Right renal cortex interstitium (tissue), 3 donors: ENCODE results near the gene OPRPN. TPM values are rescaled to one million over a fixed set of nuclear protein-coding genes. Genes with fewer than 3 reads are reported as not detected.

Source experiments
- DNase-seq, 3 donors: peaks; one replicate each; pipeline ENCODE4 v3.0.0-alpha.2; 2013; ENCODE audit warnings: low read depth in 3 of 3, low spot score in 2 of 3
- polyA plus RNA-seq, 3 donors: library from polyadenylated mRNA; unstranded; fragments of 120-200 nt; gene quantifications; one replicate each; pipeline ENCODE4 v1.2.1, GENCODE V29; 2013; ENCODE audit not compliant: insufficient read length in 3 of 3

The OPRPN gene, protein sequence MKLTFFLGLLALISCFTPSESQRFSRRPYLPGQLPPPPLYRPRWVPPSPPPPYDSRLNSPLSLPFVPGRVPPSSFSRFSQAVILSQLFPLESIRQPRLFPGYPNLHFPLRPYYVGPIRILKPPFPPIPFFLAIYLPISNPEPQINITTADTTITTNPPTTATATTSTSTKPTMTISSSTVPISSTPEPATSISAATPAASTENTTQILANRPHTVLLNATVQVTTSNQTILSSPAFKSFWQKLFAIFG
- polyA plus RNA-seq = not detected

DNA sequence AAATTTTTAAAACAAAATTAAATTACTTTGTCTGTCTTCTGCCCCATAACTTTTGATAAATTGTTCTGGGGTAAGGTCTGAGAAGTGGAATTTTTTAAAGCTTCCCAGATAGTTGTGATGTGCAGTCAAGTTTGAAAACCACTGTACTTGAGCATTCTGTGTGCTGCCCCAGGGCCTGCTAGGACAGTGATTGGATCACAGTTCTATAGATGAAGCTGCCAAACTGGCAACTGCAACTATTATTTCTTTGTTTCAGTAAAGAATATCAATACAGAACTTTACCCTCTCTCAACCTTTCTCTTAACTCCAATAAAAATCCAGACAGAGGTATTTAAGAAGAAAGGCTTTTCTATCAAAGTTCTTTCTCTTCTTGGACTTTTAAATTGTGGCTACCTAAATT, at the start of gene OPRPN:
OPRPN (plus strand) TSS at position 361 of the 400 bp plus-strand sequence. CDS start 1,346 bp downstream, outside the sequence.
- no peak for DNase-seq

DNA sequence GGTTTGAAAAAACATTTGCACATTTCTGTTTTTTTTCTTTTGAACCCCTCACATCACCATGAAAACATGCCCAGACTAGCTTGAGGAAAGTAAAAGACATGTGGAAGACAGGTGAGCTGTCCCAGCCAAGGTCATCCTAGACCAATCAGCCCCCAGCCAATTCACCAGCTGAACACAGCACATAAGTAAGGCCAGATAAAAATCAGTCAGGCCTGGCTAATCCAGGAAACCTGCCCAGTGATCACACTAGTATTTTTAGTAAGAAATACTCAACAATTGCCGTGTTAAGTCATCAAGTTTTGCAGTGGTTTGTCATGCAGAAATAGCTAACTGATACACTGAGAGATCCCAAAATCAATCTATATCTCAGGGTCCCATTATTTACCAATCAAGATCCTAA, 41.6 kb upstream of the OPRPN start:
- DNase-seq = no peak

GRCh38 chr4:70359115-70359661, 38.6 kb upstream of the OPRPN start:
- no peak for DNase-seq

DNA sequence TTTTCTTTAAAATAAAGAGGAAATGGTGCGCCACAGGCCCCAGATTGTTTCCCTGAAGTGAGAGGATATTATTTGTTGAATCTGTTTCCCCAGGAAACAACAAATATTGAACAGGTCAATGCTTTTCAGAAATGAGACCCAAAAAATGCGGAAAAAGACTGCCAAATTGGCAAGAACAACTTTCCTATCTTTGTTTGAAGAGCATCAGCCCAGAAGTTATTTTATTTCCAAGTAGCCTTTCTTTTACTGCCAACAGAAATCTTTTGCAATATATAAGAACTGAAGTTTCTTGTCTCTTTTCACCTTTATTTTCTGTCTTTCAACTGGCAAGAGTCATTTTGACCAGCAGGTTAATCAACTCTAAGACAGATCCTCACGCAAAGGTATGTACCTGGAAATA, 37.3 kb upstream of the OPRPN start, which contains the start of gene SMR3A:
SMR3A (plus strand) TSS at position 301 of the 400 bp plus-strand sequence. CDS start 1,356 bp downstream, outside the sequence.
- DNase-seq = no peak

DNA sequence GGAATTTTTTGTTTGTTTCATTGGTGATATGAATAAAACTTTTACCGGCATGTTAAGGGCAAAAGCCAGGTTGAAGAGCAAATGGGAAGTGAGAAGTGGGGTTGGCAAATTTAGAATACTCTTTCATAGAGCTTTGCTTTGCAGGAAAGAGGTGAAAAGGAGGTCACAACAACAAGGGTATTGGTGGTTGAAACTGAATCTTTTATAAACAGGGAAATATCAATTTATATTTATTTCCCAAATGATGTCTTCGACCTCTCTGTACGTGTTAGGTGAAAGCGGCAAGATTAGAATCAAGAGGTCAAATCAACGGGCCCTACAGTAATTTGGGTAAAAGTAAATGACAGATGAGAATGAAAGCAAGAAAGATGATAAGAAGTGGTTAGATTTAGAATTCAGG, 33.7 kb upstream of the OPRPN start:
- no peak for DNase-seq

- no peak for DNase-seq
These were observed 32.3 kb upstream of the OPRPN start for GRCh38 chr4:70365479-70365878.

GRCh38 chr4:70367813-70368212, 29.9 kb upstream of the OPRPN start:
- DNase-seq = no peak

DNA sequence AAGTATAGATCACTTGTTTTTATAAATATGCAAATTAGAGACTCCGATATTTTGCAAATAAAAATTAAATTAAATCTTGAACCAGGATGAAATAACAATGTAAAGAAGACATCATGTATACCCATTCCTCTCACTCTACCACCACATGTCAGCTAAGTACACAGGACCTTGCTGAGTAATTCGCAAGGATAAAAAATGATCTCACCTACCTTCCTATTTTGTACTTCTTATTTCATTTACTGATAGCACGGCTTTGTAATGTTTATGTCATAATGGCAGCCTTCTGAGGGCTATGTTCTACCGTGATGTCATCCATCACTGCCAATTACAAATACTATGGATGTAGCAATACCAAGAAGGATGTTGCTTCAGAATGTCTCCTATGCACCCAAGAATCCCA, 25.8 kb upstream of the OPRPN start:
- no peak for DNase-seq

DNA sequence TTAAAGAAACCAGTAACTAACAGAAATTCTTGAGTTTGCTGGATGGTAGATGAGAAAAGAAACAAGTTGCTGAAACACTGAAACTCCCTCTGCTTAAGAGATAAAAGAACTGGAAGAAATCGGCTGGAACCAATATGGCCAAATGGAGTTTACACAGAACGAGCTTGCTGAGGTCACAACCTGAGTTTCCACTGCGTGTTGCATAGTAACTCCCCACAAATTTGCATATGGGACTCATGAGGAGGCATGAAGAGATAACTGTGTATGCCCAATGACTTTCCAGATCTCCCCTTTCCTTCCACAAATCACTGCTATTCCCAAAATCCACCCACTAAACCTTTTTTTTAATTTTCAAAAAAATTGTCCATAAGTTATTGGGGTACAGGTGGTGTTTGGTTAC, 25.0 kb upstream of the OPRPN start:
- no peak for DNase-seq

- no peak for DNase-seq
These were observed 17.2 kb upstream of the OPRPN start for GRCh38 chr4:70380578-70380977.

- no peak for DNase-seq
These were observed 15.0 kb upstream of the OPRPN start, which contains the start of gene SMR3B for GRCh38 chr4:70382691-70383181. Gene SMR3B (plus strand): TSS chr4:70383131. CDS start chr4:70384511, 1,380 bp downstream.

DNA sequence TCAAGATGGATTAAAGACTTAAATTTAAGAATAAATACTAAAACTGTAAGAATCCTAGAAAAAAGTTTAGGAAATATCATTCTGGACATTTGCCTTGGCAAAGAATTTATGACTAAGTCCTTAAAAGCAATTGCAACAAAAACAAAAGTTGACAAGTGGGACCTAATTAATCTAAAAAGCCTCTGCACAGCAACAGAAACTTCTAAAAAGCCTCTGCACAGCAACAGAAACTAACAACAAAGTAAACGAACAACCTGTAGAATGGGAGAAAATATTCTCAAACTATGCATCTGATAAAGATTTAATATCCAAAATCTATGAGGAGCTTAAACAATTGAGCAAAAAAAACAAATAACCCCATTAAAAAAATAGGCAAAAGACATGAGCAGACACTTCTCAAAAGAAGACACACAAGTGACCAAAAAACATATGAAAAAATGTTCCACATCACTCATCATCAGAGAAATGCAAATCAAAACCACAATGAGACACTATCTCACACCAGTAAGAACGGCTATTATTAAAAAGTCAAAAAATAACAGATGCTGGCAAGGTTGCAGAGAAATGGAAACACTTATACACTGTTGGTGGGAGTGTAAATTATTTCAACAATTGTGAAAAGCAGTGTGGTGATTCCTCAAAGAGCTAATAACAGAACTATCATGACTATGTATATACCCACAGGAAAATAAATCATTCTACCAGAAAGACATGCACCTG, 5.5 kb upstream of the OPRPN start:
- DNase-seq = no peak

DNA sequence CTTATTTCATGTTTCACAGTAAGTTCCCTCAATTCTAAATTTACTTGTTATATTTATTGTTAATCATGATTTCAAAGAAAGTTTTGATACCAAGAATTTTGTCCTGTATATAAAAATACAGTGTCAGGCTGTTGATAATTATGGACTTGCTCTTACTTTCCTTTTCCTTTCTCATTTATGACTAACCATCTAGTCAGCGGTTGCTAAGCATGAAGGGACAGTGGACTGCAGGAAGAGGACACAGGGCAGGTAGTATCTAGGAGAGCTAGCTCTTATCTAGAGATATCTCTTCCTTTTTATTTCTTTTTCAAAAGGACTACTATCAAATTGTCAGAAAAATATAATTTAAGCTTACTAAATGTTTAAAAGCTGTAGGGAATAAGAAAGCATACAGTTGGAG, 1.6 kb downstream of the OPRPN start:
- no peak for DNase-seq

- no peak for DNase-seq
These were observed 5.0 kb downstream of the OPRPN start for GRCh38 chr4:70402762-70403161.

DNA sequence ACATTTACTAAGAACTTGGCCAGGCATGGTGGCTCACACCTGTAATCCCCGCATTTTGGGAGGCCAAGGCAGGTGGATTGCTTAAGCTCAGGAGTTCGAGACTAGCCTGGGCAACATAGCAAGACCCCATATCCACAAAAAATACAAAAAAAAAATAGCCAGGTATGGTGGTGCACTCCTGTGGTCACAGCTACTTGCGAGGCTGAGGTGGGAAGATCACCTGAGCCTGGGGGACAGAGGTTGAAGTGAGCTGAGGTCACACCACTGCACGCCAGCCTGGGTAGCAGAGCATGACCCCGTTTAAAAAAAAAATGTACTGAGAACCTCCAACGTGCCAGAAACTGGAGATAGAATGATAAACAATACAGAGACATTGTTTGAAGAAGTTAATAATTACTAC, 8.0 kb downstream of the OPRPN start:
- DNase-seq = no peak

- no peak for DNase-seq
These were observed 27.6 kb downstream of the OPRPN start for GRCh38 chr4:70425306-70425705.

DNA sequence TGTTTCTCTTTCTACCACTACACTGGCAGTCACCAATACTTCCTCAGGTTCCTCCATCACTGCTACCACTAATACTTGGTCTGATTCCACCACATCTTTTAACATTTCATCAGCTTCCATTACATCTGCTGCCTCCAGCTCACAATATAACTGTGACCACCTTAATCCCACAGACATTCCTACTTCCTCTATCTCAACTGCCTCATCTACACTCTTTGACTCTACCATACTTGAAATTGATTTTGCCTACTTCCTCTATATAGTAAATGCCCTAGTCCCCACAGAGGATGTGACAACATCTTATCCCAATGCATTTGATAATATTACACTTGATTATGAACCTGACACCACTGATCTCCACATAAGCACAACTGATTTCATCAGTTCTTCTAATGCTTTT, 29.0 kb downstream of the OPRPN start:
- no peak for DNase-seq

DNA sequence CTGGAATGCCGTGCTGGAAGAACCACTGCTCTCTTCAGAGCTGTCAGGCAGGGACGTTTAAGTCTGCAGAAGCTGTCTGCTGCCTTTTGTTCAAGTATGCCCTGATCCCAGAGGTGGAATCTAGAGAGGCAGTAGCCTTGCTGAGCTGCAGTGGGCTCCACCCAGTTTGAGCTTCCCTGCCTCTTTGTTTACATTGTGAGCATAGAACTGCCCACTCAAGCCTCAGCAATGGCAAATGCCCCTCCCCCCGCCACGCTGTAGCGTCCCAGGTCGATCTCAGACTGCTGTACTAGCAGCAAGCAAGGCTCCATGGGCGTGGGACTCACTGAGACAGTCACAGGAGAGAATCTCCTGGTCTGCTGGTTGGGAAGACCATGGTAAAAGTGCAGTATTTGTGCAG, 39.5 kb downstream of the OPRPN start:
- DNase-seq = no peak

- DNase-seq = no peak
These were observed 44.7 kb downstream of the OPRPN start for GRCh38 chr4:70442474-70442873.

DNA sequence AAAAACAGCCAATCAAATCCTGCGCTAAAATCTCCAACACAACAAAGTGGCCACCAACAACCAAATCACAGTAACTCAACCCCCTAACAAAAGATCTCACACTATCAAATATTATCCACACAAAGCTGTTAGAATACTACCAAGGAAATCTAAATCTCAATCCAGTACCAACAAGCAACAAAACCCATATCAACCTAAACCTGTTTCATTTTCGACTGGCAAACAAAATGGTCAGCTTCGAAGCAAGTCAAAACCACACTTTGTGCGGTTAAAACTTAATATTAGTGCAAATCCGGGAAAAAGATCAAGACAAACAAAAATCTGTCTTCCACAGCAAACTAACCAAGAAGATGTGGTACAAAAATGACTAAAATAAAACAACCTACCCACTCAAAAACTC, 45.6 kb downstream of the OPRPN start:
- no peak for DNase-seq

DNA sequence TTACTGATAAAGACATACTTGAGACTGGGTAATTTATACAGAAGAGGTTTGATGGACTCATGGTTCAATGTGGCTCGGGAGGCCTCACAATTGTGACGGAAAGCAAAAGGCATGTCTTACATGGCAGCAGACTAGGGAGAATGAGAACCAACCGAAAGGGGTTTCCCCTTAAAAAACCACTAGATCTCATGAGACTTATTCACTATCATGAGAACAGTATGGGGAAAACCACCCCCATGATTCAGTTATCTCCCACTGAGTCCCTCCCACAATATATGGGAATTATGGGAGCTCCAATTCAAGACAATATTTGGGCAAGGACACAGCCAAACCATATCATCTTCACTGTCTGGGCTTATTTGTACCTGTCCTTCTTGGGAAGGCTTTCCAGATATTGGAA, 51.5 kb downstream of the OPRPN start:
- no peak for DNase-seq

DNA sequence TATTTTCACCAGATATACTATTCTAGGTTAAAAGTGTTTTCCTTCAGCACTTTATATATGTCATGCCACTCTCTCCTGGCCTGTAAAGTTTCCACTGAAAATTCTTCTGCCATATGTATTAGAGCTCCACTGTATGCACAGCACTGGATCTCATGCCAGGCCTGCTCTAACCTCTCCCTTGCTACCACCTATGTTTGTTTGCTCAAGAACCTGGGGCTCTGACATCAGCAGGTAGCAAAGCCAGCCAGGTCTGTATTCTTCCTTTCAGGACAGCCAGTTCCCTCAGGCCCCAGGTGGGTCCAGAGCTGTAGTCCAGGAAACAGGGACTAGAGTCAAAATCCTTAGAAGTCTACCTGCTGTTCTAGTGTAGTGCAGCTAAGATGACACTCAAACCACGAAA, 55.2 kb downstream of the OPRPN start:
- no peak for DNase-seq
